ENCODE data around the gene HK1. TPM values are rescaled to one million over a fixed set of nuclear protein-coding genes. Genes with fewer than 3 reads are reported as not detected.

Gene HK1
- total RNA-seq, 2 donors from 2014 or later = 150 to 158 TPM

DNA sequence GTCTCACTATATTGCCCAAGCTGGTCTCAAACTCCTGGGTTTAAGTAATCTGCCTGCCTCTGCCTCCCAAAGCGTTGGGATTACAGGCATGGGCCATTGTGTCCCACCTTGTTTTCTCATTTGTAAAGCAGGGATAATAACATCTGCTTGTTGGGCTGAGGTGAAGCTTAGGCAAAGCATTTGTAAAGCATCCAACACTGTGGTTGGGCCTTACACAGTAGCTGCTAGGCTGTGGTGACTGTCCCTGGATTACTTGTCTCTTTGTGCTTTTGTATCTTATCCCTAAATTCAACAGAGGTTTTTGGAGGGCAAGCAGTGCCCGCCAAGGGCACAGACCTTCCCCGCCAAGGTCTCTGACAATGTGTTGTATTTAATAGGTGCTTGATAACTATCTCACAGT lies 43.8 kb upstream of the HK1 start:
- TF ChIP-seq, protein P1, sequence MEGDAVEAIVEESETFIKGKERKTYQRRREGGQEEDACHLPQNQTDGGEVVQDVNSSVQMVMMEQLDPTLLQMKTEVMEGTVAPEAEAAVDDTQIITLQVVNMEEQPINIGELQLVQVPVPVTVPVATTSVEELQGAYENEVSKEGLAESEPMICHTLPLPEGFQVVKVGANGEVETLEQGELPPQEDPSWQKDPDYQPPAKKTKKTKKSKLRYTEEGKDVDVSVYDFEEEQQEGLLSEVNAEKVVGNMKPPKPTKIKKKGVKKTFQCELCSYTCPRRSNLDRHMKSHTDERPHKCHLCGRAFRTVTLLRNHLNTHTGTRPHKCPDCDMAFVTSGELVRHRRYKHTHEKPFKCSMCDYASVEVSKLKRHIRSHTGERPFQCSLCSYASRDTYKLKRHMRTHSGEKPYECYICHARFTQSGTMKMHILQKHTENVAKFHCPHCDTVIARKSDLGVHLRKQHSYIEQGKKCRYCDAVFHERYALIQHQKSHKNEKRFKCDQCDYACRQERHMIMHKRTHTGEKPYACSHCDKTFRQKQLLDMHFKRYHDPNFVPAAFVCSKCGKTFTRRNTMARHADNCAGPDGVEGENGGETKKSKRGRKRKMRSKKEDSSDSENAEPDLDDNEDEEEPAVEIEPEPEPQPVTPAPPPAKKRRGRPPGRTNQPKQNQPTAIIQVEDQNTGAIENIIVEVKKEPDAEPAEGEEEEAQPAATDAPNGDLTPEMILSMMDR (IDR thresholded peaks at IDR 0.05) = no peak
- H3K36me3 ChIP-seq = no peaks in the 10 kb centered on the region
- H3K27me3 ChIP-seq (replicated peaks; ENCODE audit: insufficient read depth) = no peaks in the 10 kb centered on the region
- ATAC-seq (ENCODE audit: insufficient number of reproducible peaks, low FRiP score, low read depth) = no peak
- H3K4me1 ChIP-seq (ENCODE audit: control insufficient read depth in 1 of 2, low read depth in 2 of 2) = peaks cover 7 to 14% of the 10 kb centered on the region in 2 donors
- H3K9me3 ChIP-seq = no peaks in the 10 kb centered on the region
- H3K4me3 ChIP-seq = no peak overlapping the region
- DNase-seq (ENCODE audit: low spot score) = no peak
- H3K27ac ChIP-seq = no peak overlapping the region

DNA sequence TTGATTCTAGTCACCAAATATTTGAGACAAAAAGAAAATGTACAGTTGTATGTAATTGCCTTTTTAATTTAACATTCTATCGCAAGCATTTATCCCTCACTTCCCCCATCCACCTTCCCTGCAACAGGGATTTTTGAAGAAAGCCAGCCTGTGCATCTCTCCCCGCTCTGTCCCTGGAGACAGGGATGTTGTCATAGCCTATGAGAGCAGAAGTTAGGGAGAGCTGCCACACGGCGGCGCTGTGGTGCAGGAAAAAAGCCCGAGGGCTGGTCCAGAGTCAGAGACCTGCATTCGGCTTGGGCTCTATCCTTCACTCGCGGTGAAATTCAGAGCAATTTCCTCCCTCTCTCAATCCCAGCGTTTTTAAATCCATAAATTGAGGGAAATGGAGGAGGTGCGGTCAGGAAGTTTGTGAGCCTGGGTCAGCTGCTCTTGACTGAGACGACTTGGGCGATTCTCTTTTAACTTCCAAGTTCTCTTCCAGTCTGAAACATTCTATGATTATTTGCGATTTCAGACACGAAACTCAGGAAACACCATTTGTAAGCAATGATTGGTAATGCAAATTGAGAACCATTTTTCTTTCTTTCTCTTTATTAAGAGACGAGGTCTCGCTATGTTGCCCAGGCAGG lies 40.7 kb upstream of the HK1 start:
- DNase-seq (ENCODE audit: low spot score) = peak; percentile 50
- Histone ChIP-seq H3K4me3 (peak overlapping the region; percentile 20), H3K36me3 (no peaks in the 10 kb centered on the region), H3K4me1 (ENCODE audit: control insufficient read depth in 1 of 2, low read depth in 2 of 2) (peaks cover 12 to 26% of the 10 kb centered on the region in 2 donors), H3K9me3 (no peaks in the 10 kb centered on the region), H3K27ac (no peak overlapping the region), H3K27me3 (replicated peaks; ENCODE audit: insufficient read depth) (no peaks in the 10 kb centered on the region)
- ATAC-seq (ENCODE audit: insufficient number of reproducible peaks, low FRiP score, low read depth) = peak; percentile 64
- TF ChIP-seq, protein P1 (IDR thresholded peaks at IDR 0.05) = peak; percentile 93

DNA sequence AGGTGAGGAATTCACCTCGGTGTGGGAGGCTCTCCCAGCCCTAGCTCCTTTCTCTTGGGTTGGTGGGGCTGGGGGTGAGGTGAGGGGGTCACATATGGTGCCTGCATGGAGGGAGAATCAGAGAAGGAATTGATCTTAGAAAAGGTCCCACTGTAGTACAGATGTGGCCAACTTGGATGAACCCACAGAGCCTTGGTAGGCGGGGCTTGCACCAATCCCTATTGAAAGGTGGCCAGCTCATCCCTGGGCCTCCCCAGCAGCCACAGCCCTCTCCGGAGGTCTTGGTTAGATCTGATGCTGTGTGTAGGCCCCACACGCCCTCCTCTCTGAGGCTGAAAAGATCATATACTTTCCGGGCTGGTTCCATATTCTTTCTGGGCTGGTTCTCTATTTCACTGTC lies 39.2 kb upstream of the HK1 start:
- Histone ChIP-seq H3K36me3 (no peaks in the 10 kb centered on the region), H3K4me3 (no peak overlapping the region), H3K27ac (peak overlapping the region; percentile 10 to 38), H3K4me1 (ENCODE audit: control insufficient read depth in 1 of 2, low read depth in 2 of 2) (peaks cover 12 to 26% of the 10 kb centered on the region in 2 donors), H3K27me3 (replicated peaks; ENCODE audit: insufficient read depth) (no peaks in the 10 kb centered on the region), H3K9me3 (no peaks in the 10 kb centered on the region)
- ATAC-seq (ENCODE audit: insufficient number of reproducible peaks, low FRiP score, low read depth) = no peak
- no peak for DNase-seq (ENCODE audit: low spot score)
- TF ChIP-seq, protein P1 (IDR thresholded peaks at IDR 0.05) = no peak

DNA sequence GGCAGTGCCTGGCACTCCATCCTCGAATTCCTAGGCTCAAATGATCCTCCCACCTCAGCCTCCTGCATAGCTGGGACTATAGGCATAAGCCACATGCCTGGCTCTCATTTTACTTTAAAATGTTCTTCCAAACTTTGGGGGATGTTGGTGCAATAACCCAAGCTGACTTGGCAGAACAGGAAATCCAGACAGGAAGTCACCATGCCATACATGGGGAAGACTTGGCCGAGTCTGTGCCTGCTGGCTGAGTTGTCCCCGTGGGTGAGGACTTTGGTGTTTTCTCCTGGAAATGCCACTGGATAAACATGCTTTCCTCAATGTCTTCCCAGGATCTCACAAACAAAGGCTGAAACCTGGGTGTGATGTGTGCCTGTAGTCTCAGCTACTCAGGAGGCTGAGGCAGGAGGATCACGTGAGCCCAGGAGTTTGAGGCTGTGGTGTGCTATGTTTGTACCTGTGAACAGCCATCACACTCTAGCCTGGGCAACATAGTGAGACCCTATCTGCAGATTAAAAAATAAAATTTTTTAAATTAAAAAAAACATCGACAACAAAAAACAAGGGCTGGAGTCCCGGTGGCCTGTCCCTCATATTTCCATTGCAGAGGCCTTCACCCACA lies 38.4 kb upstream of the HK1 start:
- TF ChIP-seq, protein P1 (IDR thresholded peaks at IDR 0.05) = no peak
- no peaks in the 10 kb centered on the region for H3K9me3 ChIP-seq
- H3K27me3 ChIP-seq (replicated peaks; ENCODE audit: insufficient read depth) = no peaks in the 10 kb centered on the region
- no peaks in the 10 kb centered on the region for H3K36me3 ChIP-seq
- H3K4me3 ChIP-seq = no peak overlapping the region
- DNase-seq (ENCODE audit: low spot score) = no peak
- peaks cover 12 to 26% of the 10 kb centered on the region in 2 donors for H3K4me1 ChIP-seq (ENCODE audit: control insufficient read depth in 1 of 2, low read depth in 2 of 2)
- ATAC-seq (ENCODE audit: insufficient number of reproducible peaks, low FRiP score, low read depth) = no peak
- peak overlapping the region; percentile 10 to 27 for H3K27ac ChIP-seq

DNA sequence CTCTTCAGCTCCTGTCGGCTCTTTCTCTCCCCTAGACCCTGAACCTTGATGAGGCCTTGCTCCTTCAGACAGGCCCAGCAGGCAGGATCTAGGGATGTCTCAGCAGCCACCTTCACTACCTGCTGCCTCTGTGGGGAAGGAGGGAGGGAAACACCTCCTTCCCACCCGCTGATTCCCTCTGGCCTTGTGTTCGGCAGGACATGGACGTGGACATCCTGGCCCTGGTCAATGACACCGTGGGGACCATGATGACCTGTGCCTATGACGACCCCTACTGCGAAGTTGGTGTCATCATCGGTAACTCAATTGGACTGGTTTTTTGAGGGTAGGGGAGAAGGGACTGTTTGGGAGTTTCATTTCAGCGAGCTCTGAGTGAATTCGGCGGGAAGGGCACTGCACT lies 37.8 kb upstream of the HK1 start:
- no peak for DNase-seq (ENCODE audit: low spot score)
- H3K27me3 ChIP-seq (replicated peaks; ENCODE audit: insufficient read depth) = no peaks in the 10 kb centered on the region

More for the DNA sequence above, 37.8 kb upstream of the HK1 start:
- Histone ChIP-seq H3K27ac (peak overlapping the region; percentile 4 to 27), H3K9me3 (no peaks in the 10 kb centered on the region), H3K4me1 (ENCODE audit: control insufficient read depth in 1 of 2, low read depth in 2 of 2) (peaks cover 12 to 26% of the 10 kb centered on the region in 2 donors), H3K4me3 (no peak overlapping the region), H3K36me3 (no peaks in the 10 kb centered on the region)
- TF ChIP-seq, protein P1 (IDR thresholded peaks at IDR 0.05) = no peak
- ATAC-seq (ENCODE audit: insufficient number of reproducible peaks, low FRiP score, low read depth) = no peak

All from thoracic aorta (tissue), 2 donors.